ENCODE data around the gene SGCD.

Gene SGCD

GRCh38 chr5:156456857-156457256 lies 129.9 kb downstream of the SGCD start:
- Histone ChIP-seq H3K27ac (no peak overlapping the region), H3K9me3 (ENCODE audit: severe bottlenecking) (no peaks in the 10 kb centered on the region), H3K36me3 (no peaks in the 10 kb centered on the region), H3K27me3 (ENCODE audit: insufficient read depth, low read depth, severe bottlenecking) (no peaks in the 10 kb centered on the region), H3K4me3 (ENCODE audit: low read depth, low read length) (no peak overlapping the region)
- TF ChIP-seq CTCF (IDR thresholded peaks at IDR 0.05; ENCODE audit: low read depth, low read length) = no peak
- DNase-seq = no peak

- H3K27ac ChIP-seq = no peak overlapping the region
- no peak for DNase-seq
These were observed 132.9 kb downstream of the SGCD start for GRCh38 chr5:156459812-156460385.

GRCh38 chr5:156460471-156460870 lies 133.5 kb downstream of the SGCD start:
- Histone ChIP-seq H3K4me3 (ENCODE audit: low read depth, low read length) (no peak overlapping the region), H3K27me3 (ENCODE audit: insufficient read depth, low read depth, severe bottlenecking) (no peaks in the 10 kb centered on the region), H3K27ac (no peak overlapping the region), H3K36me3 (no peaks in the 10 kb centered on the region), H3K9me3 (ENCODE audit: severe bottlenecking) (no peaks in the 10 kb centered on the region)
- TF ChIP-seq CTCF (IDR thresholded peaks at IDR 0.05; ENCODE audit: low read depth, low read length) = no peak
- DNase-seq = no peak

More at GRCh38 chr5:156459812-156460385, 132.9 kb downstream of the SGCD start:
- H3K27me3 ChIP-seq (ENCODE audit: insufficient read depth, low read depth, severe bottlenecking) = no peaks in the 10 kb centered on the region
- H3K4me3 ChIP-seq (ENCODE audit: low read depth, low read length) = no peak overlapping the region
- TF ChIP-seq CTCF (IDR thresholded peaks at IDR 0.05; ENCODE audit: low read depth, low read length) = no peak
- H3K36me3 ChIP-seq = no peaks in the 10 kb centered on the region
- H3K9me3 ChIP-seq (ENCODE audit: severe bottlenecking) = no peaks in the 10 kb centered on the region

GRCh38 chr5:156466871-156467270 lies 139.9 kb downstream of the SGCD start:
- H3K27ac ChIP-seq = no peak overlapping the region
- no peaks in the 10 kb centered on the region for H3K27me3 ChIP-seq (ENCODE audit: insufficient read depth, low read depth, severe bottlenecking)
- TF ChIP-seq CTCF (IDR thresholded peaks at IDR 0.05; ENCODE audit: low read depth, low read length) = no peak
- no peaks in the 10 kb centered on the region for H3K36me3 ChIP-seq
- H3K4me3 ChIP-seq (ENCODE audit: low read depth, low read length) = no peak overlapping the region
- DNase-seq = no peak
- H3K9me3 ChIP-seq (ENCODE audit: severe bottlenecking) = no peaks in the 10 kb centered on the region

GRCh38 chr5:156469636-156470035 lies 142.7 kb downstream of the SGCD start:
- no peak for TF ChIP-seq CTCF (IDR thresholded peaks at IDR 0.05; ENCODE audit: low read depth, low read length)
- Histone ChIP-seq H3K27me3 (ENCODE audit: insufficient read depth, low read depth, severe bottlenecking) (no peaks in the 10 kb centered on the region), H3K9me3 (ENCODE audit: severe bottlenecking) (no peaks in the 10 kb centered on the region), H3K4me3 (ENCODE audit: low read depth, low read length) (no peak overlapping the region), H3K36me3 (no peaks in the 10 kb centered on the region), H3K27ac (no peak overlapping the region)
- no peak for DNase-seq

- DNase-seq = no peak
- H3K27ac ChIP-seq = no peak overlapping the region
- TF ChIP-seq CTCF (IDR thresholded peaks at IDR 0.05; ENCODE audit: low read depth, low read length) = no peak
- H3K4me3 ChIP-seq (ENCODE audit: low read depth, low read length) = no peak overlapping the region
- H3K9me3 ChIP-seq (ENCODE audit: severe bottlenecking) = no peaks in the 10 kb centered on the region
- H3K27me3 ChIP-seq (ENCODE audit: insufficient read depth, low read depth, severe bottlenecking) = no peaks in the 10 kb centered on the region
- no peaks in the 10 kb centered on the region for H3K36me3 ChIP-seq
These were observed 144.9 kb downstream of the SGCD start for GRCh38 chr5:156471893-156472292.

Measured in WERI-Rb-1 (cell line).